K562 (cell line): ENCODE results near the gene KIF4B. TPM values are rescaled to one million over a fixed set of nuclear protein-coding genes. Genes with fewer than 3 reads are reported as not detected.

Source experiments
- ATAC-seq: fragments of 200-7000 bp; cut with Tn5 transposase; 3 replicates; pipeline ENCODE4 v1.9.1; 2020; ENCODE audit warnings: moderate library complexity
- BruUV-seq: library from RNA; stranded (reverse); fragments of 400-500 nt; replicated peaks from 2 replicates; lab custom pipeline; 2021; lab: Mats Ljungman, UMichigan
- CTCF ChIA-PET: fragments of 300-600 bp; formaldehyde crosslinking; extraction: SDS; loops from one replicate; lab custom pipeline; 2021; ENCODE audit warnings: low intra/inter-chr PET ratio; lab: Yijun Ruan, JAX
- POLR2A ChIA-PET: fragments of 300-600, 350-650 bp; sonication (Branson Sonifier 250); formaldehyde crosslinking; extraction: SDS; loops from one replicate; lab custom pipeline; 2021; ENCODE audit warnings: antibody characterized with exemption, inconsistent platforms; lab: Yijun Ruan, JAX
- DNase-seq, 4 experiments: peaks; one replicate each; pipeline versions ENCODE4 v3.0.0 to v3.0.0-alpha.2; 2011 to 2018; ENCODE audit warnings: low spot score in 3 of 4, mixed read lengths in 3 of 4; ENCODE audit errors: extremely low read depth in 1 of 4
- FAIRE-seq: peaks from 2 replicates; lab custom pipeline; 2011; peaks lifted over from hg19 to GRCh38; lab: Jason Lieb, UNC
- H2AFZ ChIP-seq: 2 replicates; pipeline ENCODE4 v1.6.0; 2011; ENCODE audit warnings: low read depth, low read length, control low read depth, inconsistent platforms
- H3K27ac ChIP-seq: fragments of 200-600 bp; 3 replicates; pipeline ENCODE4 v1.8.0; 2011; ENCODE audit warnings: low read depth, mild to moderate bottlenecking, control low read depth, inconsistent platforms, low read length, moderate library complexity, mixed read lengths; ENCODE audit errors: extremely low read depth
- H3K27me3 ChIP-seq, 2 experiments: fragments of 300-600 bp in 1 of 2; 2 replicates in 1 of 2; 3 replicates in 1 of 2; pipeline versions ENCODE4 v1.6.0 to v1.8.0; 2011; ENCODE audit warnings: inconsistent platforms in 2 of 2, low read length in 2 of 2, mild to moderate bottlenecking in 1 of 2, mixed read lengths in 1 of 2, moderate library complexity in 1 of 2; ENCODE audit not compliant: control insufficient read depth in 2 of 2, insufficient read depth in 2 of 2
- H3K36me3 ChIP-seq: fragments of 300-600 bp; 3 replicates; pipeline ENCODE4 v1.8.0; 2011; ENCODE audit warnings: mild to moderate bottlenecking, low read length, inconsistent platforms; ENCODE audit not compliant: control insufficient read depth, insufficient read depth
- H3K4me1 ChIP-seq, 2 experiments: fragments of 200-600 bp in 1 of 2; replicated peaks in 1 of 2; 2 replicates in 1 of 2; 3 replicates in 1 of 2; pipeline versions ENCODE4 v1.5.1 to v1.8.0; 2011; ENCODE audit warnings: inconsistent platforms in 2 of 2, low read length in 2 of 2, mild to moderate bottlenecking in 1 of 2, mixed read lengths in 1 of 2, moderate library complexity in 1 of 2; ENCODE audit not compliant: control insufficient read depth in 2 of 2, insufficient read depth in 2 of 2
- H3K4me2 ChIP-seq: 2 replicates; pipeline ENCODE4 v1.6.1; 2011; ENCODE audit warnings: low read length, control low read depth, inconsistent platforms, mixed read lengths; ENCODE audit not compliant: insufficient read depth
- H3K4me3 ChIP-seq: fragments of 200-600 bp; sonication (generic), shearing (Covaris generic); 2 replicates; pipeline ENCODE4 v1.5.1; 2016; ENCODE audit warnings: control low read depth, inconsistent platforms
- H3K79me2 ChIP-seq: fragments of 200-600 bp; 3 replicates; pipeline ENCODE4 v1.8.0; 2011; ENCODE audit warnings: low read length, inconsistent platforms; ENCODE audit not compliant: control insufficient read depth, insufficient read depth
- H3K9ac ChIP-seq, 2 experiments: 2 replicates each; pipeline versions ENCODE4 v1.6.0 to v1.6.1; 2011; ENCODE audit warnings: low read depth in 2 of 2, low read length in 2 of 2, control low read depth in 1 of 2, inconsistent platforms in 1 of 2, mild to moderate bottlenecking in 1 of 2, mixed read lengths in 1 of 2; ENCODE audit not compliant: insufficient read depth in 1 of 2
- H3K9me1 ChIP-seq: one replicate; pipeline ENCODE4 v1.6.0; 2011; ENCODE audit warnings: inconsistent platforms, mild to moderate bottlenecking, low read length, moderate library complexity; ENCODE audit not compliant: control insufficient read depth, insufficient read depth
- H3K9me3 ChIP-seq: replicated peaks from 2 replicates; pipeline ENCODE4 v1.5.1; 2011; ENCODE audit warnings: low read depth, low read length, inconsistent platforms; ENCODE audit not compliant: control insufficient read depth, insufficient read depth
- H4K20me1 ChIP-seq: replicated peaks from 2 replicates; pipeline ENCODE4 v1.6.1; 2011; ENCODE audit warnings: low read length, inconsistent platforms, mixed read lengths; ENCODE audit not compliant: control insufficient read depth, insufficient read depth
- JUNB ChIP-seq: fragments of 450-650 bp; formaldehyde crosslinking; conservative IDR thresholded peaks from 2 replicates; pipeline ENCODE4 v1.4.0; 2020; ENCODE audit warnings: mild to moderate bottlenecking
- MEIS2 ChIP-seq: fragments of 450-650 bp; IDR thresholded peaks from 2 replicates; pipeline ENCODE4 v1.6.1; 2014; ENCODE audit warnings: mild to moderate bottlenecking; ENCODE audit not compliant: partially characterized antibody
- PBX2 ChIP-seq, 2 experiments: IDR thresholded peaks in 1 of 2; conservative IDR thresholded peaks in 1 of 2; 2 replicates each; pipeline ENCODE4 v1.6.1; 2016; ENCODE audit warnings: low read depth in 2 of 2, mild to moderate bottlenecking in 1 of 2, missing compliant biosample characterization in 1 of 2, missing genetic modification characterization in 1 of 2, moderate library complexity in 1 of 2
- POLR2AphosphoS5 ChIP-seq: IDR thresholded peaks from 2 replicates; pipeline ENCODE4 v1.6.1; 2011; ENCODE audit warnings: mild to moderate bottlenecking, low read depth, low read length, moderate library complexity; ENCODE audit not compliant: control insufficient read depth, insufficient read depth
- PTBP1 ChIP-seq: fragments of 200-400 bp; formaldehyde crosslinking; IDR thresholded peaks from 2 replicates; pipeline ENCODE4 v1.6.1; 2017; ENCODE audit warnings: low read depth, low read length
- SOX6 ChIP-seq: fragments of 450-650 bp; IDR thresholded peaks from 2 replicates; pipeline ENCODE4 v1.6.1; 2014; ENCODE audit warnings: mild to moderate bottlenecking
- in situ Hi-C: fragments of 300-500 bp; cut with MboI; formaldehyde crosslinking; loops from 4 replicates; pipeline ENCODE4 v1.15.0; 2018; ENCODE audit warnings: inconsistent platforms, mixed read lengths
- intact Hi-C: fragments of 100-400 bp; cut with micrococcal nuclease; formaldehyde crosslinking; loops from 2 replicates; pipeline ENCODE4 v1.14.2; 2022
- polyA plus RNA-seq, 8 experiments: library from polyadenylated mRNA; depleted of rRNA in 4 of 8; stranded (reverse) in 5 of 8; unstranded in 3 of 8; fragments of >200 nt; fragmentation: Nextera tagmentation in 2 of 8; fragmentation: Illumina TruSeq in 1 of 8; extraction: Ambion mirVana in 2 of 8; extraction: Trizol in 1 of 8; gene quantifications; 2 replicates each; pipeline versions ENCODE4 v1.2.1 to v1.2.3, GENCODE V29; 2011 to 2014; ENCODE audit warnings: inconsistent platforms in 1 of 8, missing spikeins in 1 of 8
- total RNA-seq, 7 experiments: library from RNA; depleted of rRNA in 6 of 7; stranded (reverse); fragments of >200 nt in 6 of 7; fragmentation: Illumina TruSeq in 2 of 7; extraction: Trizol in 2 of 7; gene quantifications; 2 replicates each; pipeline versions ENCODE4 v1.2.1 to v1.2.3, GENCODE V29; 2011 to 2021; ENCODE audit warnings: low replicate concordance in 1 of 7

The KIF4B gene
- total and polyA plus RNA-seq, 9 of the 15 experiments (the other 6 are each of a cell fraction or from before 2014, with no cell fraction given): 0.01 to 0.09 (median 0.07) TPM; not detected in 2

GRCh38 chr5:154968953-154969352, 44.6 kb upstream of the KIF4B start (continued):
- TF ChIP-seq PBX2 (CRISPR knock-in tag; IDR thresholded peaks at IDR 0.05; ENCODE audit: low read depth) (peak; percentile 53; the same call in 1 of the 2 replicates), PBX2 (tag; conservative IDR thresholded peaks at IDR 0.05; ENCODE audit: low read depth) (peak; percentile 64), SOX6 (0 out of 2 replicates have a peak, but pooled peaks have one; percentile 20)

- H3K27ac ChIP-seq: no peak overlapping the region
- ChIA-PET CTCF (no interaction called here), POLR2A (no interaction called here)
- H4K20me1 ChIP-seq: no peaks in the 10 kb centered on the region
- H3K27me3 ChIP-seq: no peaks in the 10 kb centered on the region
- peaks cover 0 to 7% of the 10 kb centered on the region in 2 experiments; a peak in 3 of 5 replicates for H3K4me1 ChIP-seq
- H3K79me2 ChIP-seq: no peaks in the 10 kb centered on the region
- no peaks in the 10 kb centered on the region for H3K9me3 ChIP-seq
- H2AFZ ChIP-seq: no peak overlapping the region
- ATAC-seq (no peak), FAIRE-seq (no peak), DNase-seq (no peak)
- BruUV-seq: no TSS peak
- TF ChIP-seq POLR2AphosphoS5: no peak
- TF ChIP-seq PTBP1: no peak
- no peak for TF ChIP-seq JUNB (CRISPR knock-in tag)
- peak; percentile 37 for TF ChIP-seq MEIS2
- no peak overlapping the region for H3K9ac ChIP-seq
- peaks cover 32% of the 10 kb centered on the region; the same call in 2 of the 3 replicates for H3K36me3 ChIP-seq
- in situ Hi-C loops (no loop called here), intact Hi-C loops (loop anchor here (5.0 kb wide), 1 partner anchor 167 kb away; no protein-coding TSS in a partner anchor)
- H3K4me3 ChIP-seq: no peak overlapping the region
- H3K4me2 ChIP-seq: no peak overlapping the region
- peaks cover 3% of the 10 kb centered on the region for H3K9me1 ChIP-seq
These were observed 42.8 kb upstream of the KIF4B start for GRCh38 chr5:154970759-154971158.
